ENCODE data around the gene RAB30.
"Not testable (repeated sequence)": the region's sequence is repeated elsewhere in the genome, so short reads cannot be mapped to it uniquely, and the experiment has no call there.

RAB30 gene

GRCh38 chr11:83011333-83012167 is 60.1 kb downstream of the RAB30 start:
- Histone ChIP-seq H3K36me3 (ENCODE audit: control insufficient read depth, insufficient read depth, low read length) (no peaks in the 10 kb centered on the region), H3K4me3 (replicated peaks; ENCODE audit: low read depth, low read length) (no peak overlapping the region), H3K27me3 (replicated peaks; ENCODE audit: control insufficient read depth, insufficient read depth, low read length) (no peaks in the 10 kb centered on the region)
- no peak for TF ChIP-seq CTCF (IDR thresholded peaks at IDR 0.05; ENCODE audit: insufficient read depth, low read length, poor library complexity, severe bottlenecking)
- DNase-seq (ENCODE audit: extremely low read depth, insufficient read length) = no peak

- Histone ChIP-seq H3K4me3 (replicated peaks; ENCODE audit: low read depth, low read length) (no peak overlapping the region), H3K27me3 (replicated peaks; ENCODE audit: control insufficient read depth, insufficient read depth, low read length) (no peaks in the 10 kb centered on the region), H3K36me3 (ENCODE audit: control insufficient read depth, insufficient read depth, low read length) (no peaks in the 10 kb centered on the region)
- no peak for DNase-seq (ENCODE audit: extremely low read depth, insufficient read length)
- TF ChIP-seq CTCF (IDR thresholded peaks at IDR 0.05; ENCODE audit: insufficient read depth, low read length, poor library complexity, severe bottlenecking) = no peak
Observed at GRCh38 chr11:83009999-83010398, 61.7 kb downstream of the RAB30 start.

GRCh38 chr11:83009136-83009535 is 62.6 kb downstream of the RAB30 start:
- H3K27me3 ChIP-seq (replicated peaks; ENCODE audit: control insufficient read depth, insufficient read depth, low read length); H3K36me3 ChIP-seq (ENCODE audit: control insufficient read depth, insufficient read depth, low read length); DNase-seq (ENCODE audit: extremely low read depth, insufficient read length); H3K4me3 ChIP-seq (replicated peaks; ENCODE audit: low read depth, low read length): not testable (repeated sequence)

- no peak for DNase-seq (ENCODE audit: extremely low read depth, insufficient read length)
- TF ChIP-seq CTCF (IDR thresholded peaks at IDR 0.05; ENCODE audit: insufficient read depth, low read length, poor library complexity, severe bottlenecking) = no peak
- Histone ChIP-seq H3K4me3 (replicated peaks; ENCODE audit: low read depth, low read length) (no peak overlapping the region), H3K36me3 (ENCODE audit: control insufficient read depth, insufficient read depth, low read length) (no peaks in the 10 kb centered on the region), H3K27me3 (replicated peaks; ENCODE audit: control insufficient read depth, insufficient read depth, low read length) (no peaks in the 10 kb centered on the region)
Observed at GRCh38 chr11:83008581-83008923, 63.1 kb downstream of the RAB30 start.

GRCh38 chr11:83007909-83008580 is 63.7 kb downstream of the RAB30 start:
- peak; percentile 23 for TF ChIP-seq CTCF (IDR thresholded peaks at IDR 0.05; ENCODE audit: insufficient read depth, low read length, poor library complexity, severe bottlenecking)
- no peak for DNase-seq (ENCODE audit: extremely low read depth, insufficient read length)
- Histone ChIP-seq H3K27me3 (replicated peaks; ENCODE audit: control insufficient read depth, insufficient read depth, low read length) (no peaks in the 10 kb centered on the region), H3K4me3 (replicated peaks; ENCODE audit: low read depth, low read length) (no peak overlapping the region), H3K36me3 (ENCODE audit: control insufficient read depth, insufficient read depth, low read length) (no peaks in the 10 kb centered on the region)

- DNase-seq (ENCODE audit: extremely low read depth, insufficient read length) = no peak
- no peak for TF ChIP-seq CTCF (IDR thresholded peaks at IDR 0.05; ENCODE audit: insufficient read depth, low read length, poor library complexity, severe bottlenecking)
- Histone ChIP-seq H3K27me3 (replicated peaks; ENCODE audit: control insufficient read depth, insufficient read depth, low read length) (no peaks in the 10 kb centered on the region), H3K4me3 (replicated peaks; ENCODE audit: low read depth, low read length) (no peak overlapping the region), H3K36me3 (ENCODE audit: control insufficient read depth, insufficient read depth, low read length) (no peaks in the 10 kb centered on the region)
Observed at GRCh38 chr11:83007477-83007876, 64.2 kb downstream of the RAB30 start.

Measured in GM06990 (cell line).